Activated CD4-positive, alpha-beta T cell treated with anti-CD3 and anti-CD28 coated beads, Interleukin-2, amount 50 U/mL, for 24 hours (primary cell): ENCODE measurements around the gene TBC1D17.

ENCODE experiments used
- DNase-seq, 2 donors: peaks; one replicate each; pipeline ENCODE4 v3.0.0-alpha.2; 2020; ENCODE audit warnings: low read depth in 1 of 2, low spot score in 1 of 2

Gene TBC1D17

GRCh38 chr19:49933643-49934042 lies 56.1 kb downstream of the TBC1D17 start:
- no peak for DNase-seq

DNA sequence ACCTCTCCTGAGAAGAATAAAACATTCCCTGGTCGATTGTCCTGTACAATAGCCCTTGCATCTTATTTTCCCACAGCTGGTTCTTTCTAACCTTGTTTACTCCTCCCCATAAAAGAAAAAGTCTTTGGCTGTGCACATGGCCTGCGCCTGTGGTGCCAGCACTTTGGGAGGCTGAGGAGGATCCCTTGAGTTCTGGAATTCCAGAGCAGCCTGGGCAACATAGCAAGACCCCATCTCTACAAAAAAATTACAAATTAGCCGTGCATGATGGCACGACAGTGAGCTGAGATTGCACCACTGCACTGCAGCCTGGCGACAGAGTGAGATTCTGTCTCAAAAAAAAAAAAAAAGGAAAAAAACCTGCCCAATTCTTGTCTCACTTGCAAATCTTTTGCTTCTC lies 59.0 kb downstream of the TBC1D17 start:
- no peak for DNase-seq

DNA sequence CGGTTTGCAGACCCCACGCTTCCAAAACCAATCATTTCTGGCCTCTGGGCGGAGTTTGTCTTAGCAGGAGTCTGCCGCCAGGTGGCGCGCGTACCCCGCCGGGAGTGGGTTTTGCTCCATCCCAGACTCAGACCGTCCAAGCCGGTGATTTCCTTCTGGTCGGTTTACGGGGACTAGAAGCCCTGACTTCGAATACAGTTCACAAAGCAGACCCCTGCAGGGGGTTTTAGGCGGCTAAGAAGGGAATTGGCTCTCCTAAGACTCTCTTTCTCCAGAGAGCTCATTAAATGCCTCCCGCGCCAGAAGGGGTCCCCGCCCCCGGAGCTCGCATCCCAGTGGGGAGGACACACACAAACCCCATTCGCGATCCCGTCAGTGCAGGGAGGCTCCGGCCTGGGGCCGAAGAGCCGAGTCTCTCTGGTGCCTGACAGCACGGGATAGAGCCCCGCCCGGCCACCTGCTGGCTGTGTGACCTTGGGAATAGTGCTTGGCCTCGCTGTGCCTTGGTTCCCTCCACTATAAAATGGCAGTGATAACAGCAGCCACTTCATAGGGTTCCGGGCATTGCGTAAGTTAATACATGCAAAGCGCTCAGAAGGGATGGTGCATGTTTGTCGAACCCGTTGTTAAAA lies 60.4 kb downstream of the TBC1D17 start:
- DNase-seq = peak; percentile 65 to 70
